Measurements from ENCODE around the gene SRP9.

SRP9 gene, protein sequence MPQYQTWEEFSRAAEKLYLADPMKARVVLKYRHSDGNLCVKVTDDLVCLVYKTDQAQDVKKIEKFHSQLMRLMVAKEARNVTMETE

DNA sequence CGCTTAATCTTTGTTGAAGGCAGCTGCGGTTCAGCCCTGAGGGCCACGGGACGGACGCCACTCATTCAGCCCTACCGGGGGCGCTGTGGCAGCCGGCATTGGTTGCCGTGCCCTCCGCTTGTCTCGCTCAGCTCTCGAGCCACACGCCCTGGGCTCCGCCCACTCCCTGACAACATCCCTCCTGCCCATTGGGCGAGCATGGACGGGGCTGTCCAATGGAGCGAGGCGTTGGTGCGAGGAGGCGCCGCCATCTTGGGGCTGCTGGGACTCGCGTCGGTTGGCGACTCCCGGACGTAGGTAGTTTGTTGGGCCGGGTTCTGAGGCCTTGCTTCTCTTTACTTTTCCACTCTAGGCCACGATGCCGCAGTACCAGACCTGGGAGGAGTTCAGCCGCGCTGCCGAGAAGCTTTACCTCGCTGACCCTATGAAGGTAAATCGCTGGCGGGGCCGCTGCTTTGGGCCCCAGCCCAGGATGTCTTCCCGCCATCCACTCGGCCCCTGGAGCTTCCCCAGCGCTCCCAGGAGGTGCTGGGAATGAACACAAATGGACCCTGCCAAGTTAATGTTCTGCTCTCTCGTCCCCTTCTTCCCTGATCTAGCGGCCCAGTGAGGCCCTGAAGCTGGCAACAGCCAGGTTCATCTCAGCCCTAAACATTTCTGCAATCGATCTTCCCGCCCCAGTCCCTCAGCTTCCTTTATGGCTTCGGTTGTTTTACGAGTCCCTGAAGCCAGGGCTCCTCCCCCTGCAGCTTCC lies at the start of gene SRP9:
TSS of gene SRP9 (plus strand) at position 244 of the 754 bp plus-strand sequence. CDS start at position 359, 115 bp downstream.
- DNase-seq (ENCODE audit: low spot score) = peak; percentile 99

DNA sequence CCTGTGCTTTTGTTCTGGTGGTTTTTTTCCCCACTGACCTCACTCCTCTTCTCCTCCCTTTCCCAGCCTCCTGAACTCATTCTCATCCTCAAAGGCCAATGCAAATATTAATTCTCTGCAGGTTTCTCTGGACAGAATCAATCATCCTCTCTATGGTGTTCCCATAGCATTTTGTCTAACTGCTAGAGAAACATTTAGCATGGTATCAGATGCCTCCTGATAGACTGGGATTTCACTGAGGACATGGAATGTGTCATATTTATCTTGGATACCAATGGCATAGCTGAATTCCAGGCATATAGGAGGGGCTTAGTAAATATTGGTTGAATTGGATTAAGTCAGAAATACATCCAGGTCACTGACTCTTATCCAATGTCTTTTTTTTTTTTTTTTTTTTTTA lies 46.1 kb upstream of the SRP9 start:
- no peak for DNase-seq (ENCODE audit: low spot score)

DNA sequence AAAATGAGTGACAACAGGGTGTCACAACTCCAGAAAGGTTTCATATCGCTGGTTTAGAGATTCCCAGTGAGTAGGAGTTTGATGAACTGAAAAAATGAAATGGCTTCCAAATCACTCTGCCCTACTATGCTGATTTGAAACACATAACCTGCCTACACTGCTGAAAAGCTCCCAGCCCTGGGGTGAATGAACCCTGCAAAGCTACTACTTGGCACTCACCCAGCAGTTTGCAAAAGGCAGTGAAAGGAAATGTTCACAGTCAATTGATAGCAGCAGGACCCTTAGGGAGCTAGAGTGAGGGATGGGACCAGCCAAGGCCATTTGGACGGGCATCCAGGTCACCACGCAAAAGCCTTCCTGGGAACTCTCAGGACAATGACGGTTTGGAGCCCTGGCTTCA lies 44.4 kb upstream of the SRP9 start:
- DNase-seq (ENCODE audit: low spot score) = no peak

DNA sequence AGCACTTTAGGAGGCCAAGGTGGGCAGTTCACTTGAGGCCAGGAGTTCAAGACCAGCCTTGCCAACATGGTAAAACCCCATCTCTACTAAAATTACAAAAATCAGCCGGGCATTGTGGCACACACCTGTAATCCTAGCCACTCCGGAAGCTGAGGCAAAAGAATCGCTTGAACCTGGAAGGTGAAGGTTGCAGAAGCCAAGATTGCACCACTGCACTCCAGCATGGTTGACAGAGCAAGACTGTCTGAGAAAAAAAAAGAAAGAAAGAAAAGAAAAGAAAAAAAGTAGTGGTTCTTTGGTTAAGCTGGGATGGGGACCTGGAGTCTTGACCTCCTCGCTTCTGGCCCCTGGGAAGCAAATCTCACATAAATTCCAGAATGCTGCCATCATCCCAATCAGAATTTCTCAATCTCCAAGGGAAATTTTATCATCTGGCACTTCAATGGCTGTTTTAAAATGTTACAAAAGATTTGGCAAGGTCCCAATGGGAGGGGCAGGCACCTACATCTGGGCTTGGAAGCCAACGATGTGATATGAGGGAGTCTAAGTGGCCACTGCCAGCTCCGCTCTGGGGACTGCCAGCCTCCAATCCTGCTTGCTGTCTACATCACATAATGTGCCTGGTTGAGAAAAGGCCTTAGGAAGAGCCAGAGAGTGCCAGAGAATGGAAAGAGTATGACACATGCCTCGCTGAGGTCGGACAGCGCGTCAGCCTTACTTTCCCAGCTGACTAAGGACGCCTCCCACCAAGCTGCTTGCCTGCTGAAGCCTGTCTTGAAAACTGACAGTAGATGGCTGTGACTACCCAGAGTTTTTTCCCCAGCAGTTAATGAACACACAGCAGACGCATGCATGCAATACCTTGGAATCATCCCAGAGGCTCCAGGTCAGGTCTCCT lies 42.1 kb upstream of the SRP9 start:
- DNase-seq (ENCODE audit: low spot score) = no peak

DNA sequence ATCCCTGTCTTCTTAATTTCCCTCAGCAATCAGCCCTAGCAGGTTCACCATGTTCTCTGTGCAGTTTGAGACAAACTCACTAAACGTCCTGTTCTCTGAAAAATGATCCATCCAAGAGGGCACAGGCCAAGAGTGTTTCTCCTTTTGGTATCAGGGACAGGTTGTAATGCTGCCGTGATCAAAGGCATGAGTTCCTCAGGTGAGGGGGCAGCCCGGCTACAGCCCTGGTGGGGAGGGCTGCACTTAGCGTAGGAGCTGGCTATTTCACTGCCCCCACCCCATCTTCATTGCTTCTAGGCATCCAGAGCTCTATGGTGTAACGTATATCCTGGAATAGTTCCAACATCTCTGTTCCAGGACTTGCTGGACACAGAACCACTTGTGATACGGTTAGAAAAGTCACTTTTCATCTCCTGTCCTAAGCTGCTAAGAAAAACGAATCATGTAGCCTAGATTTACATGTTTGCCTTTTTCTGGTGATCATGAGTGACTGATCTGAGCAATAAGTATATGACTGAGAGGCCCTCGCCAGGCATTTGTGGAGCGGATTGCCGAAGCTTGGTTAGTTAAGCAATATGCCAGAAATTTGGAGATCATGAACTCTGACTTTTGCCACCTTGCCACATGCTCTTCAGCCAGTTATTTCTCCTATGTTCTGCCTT lies 41.1 kb upstream of the SRP9 start:
- DNase-seq (ENCODE audit: low spot score) = no peak

DNA sequence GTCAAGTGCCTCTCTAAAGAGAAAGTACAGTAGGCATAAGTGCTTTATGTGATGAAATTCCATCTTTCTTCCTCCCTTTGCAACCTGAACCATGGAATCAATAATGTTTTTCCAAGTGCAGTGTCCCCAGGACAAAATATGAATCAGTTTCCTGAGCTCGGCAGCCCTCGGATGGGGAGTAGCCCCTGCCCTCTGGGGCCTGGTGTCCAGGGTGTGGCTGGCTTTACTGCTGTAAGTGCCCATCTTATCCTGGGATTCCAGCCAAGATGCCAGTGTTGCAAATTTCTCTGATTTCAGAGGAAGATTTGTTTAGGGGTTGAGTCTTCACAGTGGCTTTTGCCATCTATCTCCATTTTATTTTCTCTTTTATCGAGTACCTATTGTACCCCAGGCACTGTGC lies 40.5 kb upstream of the SRP9 start:
- no peak for DNase-seq (ENCODE audit: low spot score)

DNA sequence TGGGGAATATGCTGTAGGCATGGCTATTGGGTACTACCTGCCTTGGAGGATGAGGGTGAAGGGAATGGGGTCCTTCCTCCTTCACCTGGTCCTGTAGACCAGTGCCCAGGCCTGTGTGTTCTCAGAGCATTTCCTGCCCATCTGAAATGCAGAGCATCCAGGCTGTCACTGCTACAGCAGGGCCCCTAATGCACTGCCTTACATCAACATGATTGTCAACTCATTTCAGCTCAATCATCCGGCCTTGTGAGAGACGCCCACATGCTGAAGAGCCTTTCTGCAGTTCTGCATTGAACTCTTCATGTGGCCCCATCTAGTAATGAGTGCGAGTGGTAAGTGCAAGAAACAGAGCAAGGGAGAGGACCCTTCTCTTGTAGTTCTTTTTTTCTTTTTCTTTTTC lies 39.8 kb upstream of the SRP9 start:
- no peak for DNase-seq (ENCODE audit: low spot score)

DNA sequence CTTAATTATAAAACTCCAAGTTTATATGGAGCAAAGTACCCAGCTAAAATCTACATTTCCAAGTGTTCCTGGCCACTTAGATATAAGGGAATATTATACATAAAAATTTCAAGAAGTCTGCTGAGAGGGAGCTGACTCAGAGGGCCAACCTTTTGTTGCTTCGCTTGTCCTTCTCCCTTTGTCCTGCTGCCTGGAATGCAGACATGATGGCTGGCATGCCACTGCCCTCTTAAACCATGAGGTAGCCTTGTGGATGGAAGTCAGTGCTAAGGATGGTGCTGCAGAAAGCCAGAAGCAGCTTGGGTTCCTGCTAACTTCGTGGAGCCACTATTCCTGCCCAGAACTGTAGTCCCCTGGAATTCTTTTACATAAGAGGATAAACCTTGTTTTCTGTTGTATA lies 38.9 kb upstream of the SRP9 start:
- DNase-seq (ENCODE audit: low spot score) = no peak

DNA sequence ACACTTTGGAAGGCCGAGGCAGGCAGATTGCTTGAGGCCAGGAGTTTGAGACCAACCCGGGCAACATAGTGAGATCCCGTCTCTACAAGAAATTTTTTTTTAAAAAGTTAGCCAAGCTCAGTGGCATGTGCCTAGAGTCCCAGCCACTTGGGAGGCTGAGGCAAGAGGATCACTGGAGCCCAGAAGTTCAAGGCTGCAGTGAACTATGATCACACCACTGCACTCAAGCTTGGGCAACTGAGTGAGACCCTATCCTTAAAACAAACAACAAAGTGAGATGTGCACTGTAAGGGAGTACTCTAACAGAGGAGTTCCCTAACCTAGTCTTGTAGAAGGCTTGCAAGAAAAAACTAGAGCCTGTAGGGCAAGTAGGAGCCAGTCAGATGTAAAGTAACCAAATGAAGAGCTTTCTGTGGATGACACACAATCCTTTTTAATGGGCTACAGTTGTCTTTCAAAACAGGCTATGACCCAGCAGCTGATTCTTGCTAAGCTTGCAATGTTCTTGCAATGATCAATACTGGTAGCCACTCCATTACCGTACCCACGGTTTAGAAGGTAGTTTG lies 38.0 kb upstream of the SRP9 start:
- no peak for DNase-seq (ENCODE audit: low spot score)

DNA sequence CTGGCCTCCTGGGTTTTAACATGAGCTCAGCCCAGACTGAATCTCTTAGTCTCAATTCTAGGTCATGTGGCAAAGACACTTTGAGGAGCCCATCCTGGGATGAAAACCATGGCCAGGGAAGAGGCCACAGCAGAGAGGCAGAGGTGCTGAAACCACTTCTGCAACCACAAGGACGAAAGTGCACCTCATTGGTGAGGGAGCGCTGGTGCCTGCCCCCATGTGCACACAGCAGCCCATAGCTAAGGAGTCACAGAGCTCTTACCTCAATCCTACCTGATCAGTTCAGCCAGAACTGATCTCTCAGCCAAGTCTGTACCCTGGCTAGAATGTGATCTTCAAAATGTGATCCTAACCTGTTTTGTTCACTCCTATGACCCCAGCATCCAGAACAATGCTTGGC lies 32.9 kb upstream of the SRP9 start:
- DNase-seq (ENCODE audit: low spot score) = no peak

DNA sequence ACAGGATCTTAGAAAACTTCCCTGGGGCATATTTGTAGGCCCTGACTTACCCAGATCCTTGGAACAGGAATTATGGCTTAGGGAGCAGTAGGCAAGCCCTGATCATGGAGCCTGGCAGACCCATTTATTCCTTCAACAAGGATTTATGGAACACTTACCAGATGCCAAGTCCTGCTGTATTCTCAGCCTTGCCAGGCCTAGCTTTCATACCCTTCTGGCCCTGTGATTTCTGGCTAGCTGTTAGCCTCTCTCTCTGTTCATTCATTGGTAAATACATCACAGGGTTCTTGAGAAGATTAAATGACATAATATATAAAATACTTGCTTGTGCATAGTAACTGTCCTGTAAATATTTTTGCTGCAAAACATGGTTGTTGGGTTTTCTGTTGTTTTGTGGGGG lies 32.4 kb upstream of the SRP9 start:
- DNase-seq (ENCODE audit: low spot score) = no peak

DNA sequence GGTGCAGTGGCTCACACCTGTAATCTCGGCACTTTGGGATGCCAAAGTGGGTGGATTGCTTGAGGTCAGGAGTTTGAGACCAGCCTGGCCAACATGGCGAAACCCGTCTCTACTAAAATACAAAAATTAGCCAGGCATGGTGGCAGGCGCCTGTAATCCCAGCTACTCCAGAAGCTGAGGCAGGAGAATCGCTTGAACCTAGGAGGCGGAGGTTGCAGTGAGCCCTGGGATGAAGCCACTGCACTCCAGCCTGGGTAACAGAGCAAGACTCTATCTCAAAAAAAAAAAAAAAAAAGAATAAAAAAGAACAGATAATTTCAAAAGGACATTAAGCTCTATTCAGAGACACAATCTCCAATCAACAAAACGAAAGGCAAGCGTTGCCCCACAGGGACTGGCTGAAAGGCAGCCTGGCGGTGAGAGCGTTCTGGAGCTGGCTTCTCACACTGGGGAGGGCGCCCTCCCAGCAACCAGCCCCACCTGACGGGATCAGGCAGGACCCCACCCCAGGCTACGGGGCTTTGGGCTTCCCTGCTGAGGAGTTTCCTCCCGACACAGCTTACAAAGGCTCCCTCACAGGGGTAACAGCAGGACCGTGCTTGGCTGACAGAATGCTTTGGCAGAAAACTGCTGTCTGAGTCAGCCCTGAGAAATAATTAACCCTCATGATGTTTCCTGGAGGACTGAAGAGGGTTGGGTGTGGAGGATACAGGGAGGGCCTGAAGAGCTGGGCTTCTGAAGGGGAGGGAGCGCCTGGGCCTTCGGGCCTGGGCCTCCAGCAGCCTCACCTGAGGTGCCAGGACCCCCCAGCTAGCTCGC lies 31.1 kb upstream of the SRP9 start:
- DNase-seq (ENCODE audit: low spot score) = peak; percentile 48

DNA sequence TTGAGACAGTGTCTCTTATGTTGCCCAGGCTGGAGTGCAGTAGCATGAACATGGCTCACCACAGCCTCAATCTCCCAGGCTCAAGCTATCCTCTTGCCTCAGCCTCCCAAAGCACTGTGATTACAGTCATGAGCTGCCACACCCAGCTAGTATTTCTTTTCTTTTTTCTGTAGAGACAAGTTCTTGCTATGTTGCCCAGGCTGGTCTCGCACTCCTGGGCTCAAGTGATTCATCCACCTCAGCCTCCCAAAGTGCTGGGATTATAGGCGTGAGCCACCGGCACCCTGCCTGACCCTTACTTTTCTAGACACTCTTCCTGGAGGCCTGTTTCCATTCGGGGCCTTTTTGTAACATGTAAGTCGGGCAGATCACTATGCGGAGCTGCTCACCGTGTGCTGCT lies 30.1 kb upstream of the SRP9 start:
- DNase-seq (ENCODE audit: low spot score) = no peak

DNA sequence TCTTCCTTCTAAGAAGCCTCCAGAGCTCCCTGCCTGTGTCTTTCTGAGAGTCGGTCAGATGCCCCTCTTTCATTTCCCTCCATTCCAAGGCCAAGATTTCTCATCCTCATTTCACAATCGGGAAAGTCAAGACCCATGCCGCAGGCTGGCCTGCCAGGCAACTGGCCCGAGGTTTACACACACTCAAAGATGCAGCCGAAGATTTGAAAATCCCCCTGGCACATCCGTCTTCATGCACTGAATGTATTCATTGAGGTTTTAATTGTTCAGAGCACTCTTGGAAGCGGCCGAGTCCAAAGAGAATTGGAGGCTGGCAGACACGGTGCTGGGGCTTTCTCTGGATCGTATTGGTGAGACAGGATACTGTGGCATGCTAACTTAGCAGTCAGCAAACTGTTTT lies 29.1 kb upstream of the SRP9 start:
- no peak for DNase-seq (ENCODE audit: low spot score)

DNA sequence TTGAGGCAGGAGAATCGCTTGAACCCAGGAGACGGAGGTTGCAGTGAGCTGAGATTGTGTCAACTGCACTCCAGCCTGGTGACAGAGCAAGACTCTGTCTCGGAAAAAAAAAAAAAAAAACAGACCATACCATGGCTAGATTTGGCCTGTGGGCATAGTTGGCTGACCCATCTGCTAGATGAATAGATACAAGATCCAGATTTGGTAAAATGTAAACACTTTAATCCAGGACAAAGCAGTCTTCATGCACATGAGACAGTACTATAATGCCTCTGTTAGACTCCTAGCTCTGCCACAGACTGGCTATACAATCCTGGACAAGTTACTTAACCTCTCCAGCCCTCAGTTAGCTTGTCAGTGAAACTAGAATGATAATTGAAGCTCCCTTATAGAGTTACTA lies 27.9 kb upstream of the SRP9 start:
- no peak for DNase-seq (ENCODE audit: low spot score)

DNA sequence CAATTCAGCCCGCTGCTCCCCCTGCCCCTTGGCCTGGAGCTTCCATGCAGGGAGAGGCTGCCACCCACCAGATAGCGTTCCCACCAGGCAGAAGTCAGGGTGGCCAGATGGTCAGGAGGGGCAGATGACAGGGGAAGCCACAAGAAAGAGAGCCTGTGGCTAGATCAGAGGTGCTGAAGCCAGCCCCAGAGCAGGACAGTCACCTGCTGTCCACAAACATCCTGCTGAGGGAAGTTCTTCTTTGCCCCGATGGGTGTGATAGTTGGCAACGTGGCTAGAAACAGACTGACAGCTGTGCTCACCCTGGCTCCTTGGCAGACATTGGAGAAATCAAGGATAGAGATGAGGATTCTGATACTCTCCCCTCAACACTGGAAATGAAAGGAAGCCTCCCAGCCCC lies 27.2 kb upstream of the SRP9 start:
- no peak for DNase-seq (ENCODE audit: low spot score)

DNA sequence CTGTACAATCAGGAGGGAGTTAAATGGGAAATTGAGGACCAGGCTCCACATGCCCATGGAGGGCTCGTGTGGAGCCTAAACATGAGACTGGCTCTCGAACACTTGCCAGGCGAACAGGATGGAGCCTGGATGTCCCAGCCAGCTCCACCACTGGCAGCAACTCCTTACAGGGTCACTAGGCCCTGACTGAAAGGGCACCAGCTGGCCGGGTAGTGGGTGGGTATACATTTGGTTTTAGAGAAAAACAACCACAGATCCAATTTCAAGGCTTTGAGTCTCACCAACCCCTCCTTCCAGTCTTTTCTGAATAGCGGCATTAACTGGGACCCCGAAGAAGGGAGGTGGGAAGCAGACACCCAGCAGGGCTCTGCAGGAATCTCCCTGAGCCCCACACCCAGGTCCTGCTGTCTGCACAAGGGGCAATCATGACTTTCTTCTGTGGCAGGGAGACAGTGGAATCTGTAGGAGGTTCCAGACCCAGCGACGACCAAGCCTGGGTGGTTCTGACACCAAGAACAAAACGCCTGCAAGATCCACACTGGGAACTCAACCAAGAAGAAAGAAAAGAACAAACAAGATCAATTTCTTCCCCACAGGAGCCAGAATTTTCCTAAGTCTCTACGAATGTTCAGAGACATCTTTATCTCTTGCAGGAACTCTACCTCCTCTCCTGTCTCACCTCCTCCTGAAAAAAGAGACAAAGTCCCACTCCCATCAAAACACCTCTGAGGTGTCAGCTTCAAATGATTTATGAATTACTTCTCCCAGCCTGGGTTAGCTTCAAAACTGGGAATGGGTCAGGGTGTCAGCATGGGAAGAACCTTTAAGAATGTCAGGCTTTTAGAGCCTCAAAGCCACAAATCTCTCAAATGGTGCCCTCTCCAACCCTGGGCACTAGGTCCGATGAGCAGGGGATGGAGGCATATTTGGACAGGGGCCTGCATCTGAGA lies 26.5 kb upstream of the SRP9 start:
- DNase-seq (ENCODE audit: low spot score) = no peak

DNA sequence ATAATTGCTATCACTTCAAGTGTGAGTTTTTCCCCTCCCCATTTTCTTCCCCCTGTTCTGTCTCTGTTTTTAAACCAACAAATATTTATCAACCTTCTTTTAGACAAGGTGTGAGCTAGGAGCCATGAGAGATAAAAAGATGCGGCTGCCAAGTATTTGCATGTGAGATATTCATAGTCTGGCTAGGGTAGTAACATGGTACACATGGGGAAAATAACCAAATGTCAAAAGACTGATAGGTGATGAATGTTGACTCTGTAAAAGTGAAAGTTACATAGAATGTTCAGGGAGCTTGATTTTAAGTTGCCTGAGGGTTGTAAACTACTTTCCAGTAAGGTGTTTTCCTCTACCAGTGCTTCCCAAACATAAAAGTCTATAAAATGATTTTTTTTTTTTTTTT lies 25.4 kb upstream of the SRP9 start:
- DNase-seq (ENCODE audit: low spot score) = no peak

DNA sequence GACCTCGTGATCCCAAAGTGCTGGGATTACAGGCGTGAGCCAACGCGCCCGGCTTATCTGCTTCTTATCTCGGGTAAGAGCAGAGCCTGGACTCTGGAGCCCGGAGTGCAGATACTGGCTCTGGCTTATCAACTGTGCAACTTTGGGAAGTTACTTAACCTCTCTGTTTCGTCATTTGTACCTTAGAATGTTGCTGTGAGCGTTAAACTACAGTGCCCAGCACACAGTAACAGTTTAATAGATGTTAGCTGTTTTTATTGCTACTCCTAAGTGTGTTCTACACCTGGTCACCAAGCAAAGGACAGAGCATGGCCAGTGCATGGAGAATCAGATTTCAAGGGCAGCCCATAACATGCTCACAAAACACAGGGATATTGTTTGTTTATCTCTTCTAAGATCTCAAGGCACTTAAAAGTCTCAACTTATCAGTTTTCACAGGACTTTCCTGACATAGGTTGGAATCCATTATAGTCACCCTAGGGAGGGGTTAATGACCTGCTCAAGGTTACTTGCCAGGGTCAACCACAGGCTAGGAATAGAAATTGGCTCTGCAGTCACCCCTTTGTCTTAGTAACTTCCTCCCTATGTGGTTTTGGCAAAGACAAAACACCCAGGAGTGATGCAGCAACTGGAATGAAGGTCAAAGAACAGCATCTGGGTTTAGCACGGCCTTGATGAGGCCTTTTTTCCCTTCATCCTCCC lies 22.5 kb upstream of the SRP9 start:
- DNase-seq (ENCODE audit: low spot score) = no peak
